Left ventricle myocardium superior (tissue), 1 donor: ENCODE data around the gene SUSD2. TPM values are rescaled to one million over a fixed set of nuclear protein-coding genes. Genes with fewer than 3 reads are reported as not detected.
A peak's percentile ranks its signal among the peaks of the same experiment; 100 is the strongest.
"Not testable (repeated sequence)": the region's sequence is repeated elsewhere in the genome, so short reads cannot be mapped to it uniquely, and the experiment has no call there.

Source experiments
- ATAC-seq: fragments of 200-7000 bp; cut with Tn5 transposase; one replicate; pipeline ENCODE4 v1.9.1; 2020; ENCODE audit warnings: mild to moderate bottlenecking, moderate library complexity
- DNase-seq: peaks from one replicate; pipeline ENCODE4 v3.0.0-alpha.2; 2020
- intact Hi-C: fragments of 100-400 bp; cut with micrococcal nuclease; formaldehyde crosslinking; loops from one replicate; pipeline ENCODE4 v1.11.0; 2022
- long read RNA-seq: library from polyadenylated mRNA; unstranded; transcript quantifications from one replicate; pipeline ENCODE4 v2.0.0, GENCODE V29; 2021
- total RNA-seq: library from RNA; stranded (reverse); fragmentation: NEBNext Ultra II Directional; extraction: Animal tissue kit (Norgen Biotek cat#: 25700); gene quantifications from one replicate; pipeline ENCODE4 v1.2.1, GENCODE V29; 2021
- donor health status: DM: no; HTN: yes; CAD: no; lungs with severe emphysema.

SUSD2 gene, protein sequence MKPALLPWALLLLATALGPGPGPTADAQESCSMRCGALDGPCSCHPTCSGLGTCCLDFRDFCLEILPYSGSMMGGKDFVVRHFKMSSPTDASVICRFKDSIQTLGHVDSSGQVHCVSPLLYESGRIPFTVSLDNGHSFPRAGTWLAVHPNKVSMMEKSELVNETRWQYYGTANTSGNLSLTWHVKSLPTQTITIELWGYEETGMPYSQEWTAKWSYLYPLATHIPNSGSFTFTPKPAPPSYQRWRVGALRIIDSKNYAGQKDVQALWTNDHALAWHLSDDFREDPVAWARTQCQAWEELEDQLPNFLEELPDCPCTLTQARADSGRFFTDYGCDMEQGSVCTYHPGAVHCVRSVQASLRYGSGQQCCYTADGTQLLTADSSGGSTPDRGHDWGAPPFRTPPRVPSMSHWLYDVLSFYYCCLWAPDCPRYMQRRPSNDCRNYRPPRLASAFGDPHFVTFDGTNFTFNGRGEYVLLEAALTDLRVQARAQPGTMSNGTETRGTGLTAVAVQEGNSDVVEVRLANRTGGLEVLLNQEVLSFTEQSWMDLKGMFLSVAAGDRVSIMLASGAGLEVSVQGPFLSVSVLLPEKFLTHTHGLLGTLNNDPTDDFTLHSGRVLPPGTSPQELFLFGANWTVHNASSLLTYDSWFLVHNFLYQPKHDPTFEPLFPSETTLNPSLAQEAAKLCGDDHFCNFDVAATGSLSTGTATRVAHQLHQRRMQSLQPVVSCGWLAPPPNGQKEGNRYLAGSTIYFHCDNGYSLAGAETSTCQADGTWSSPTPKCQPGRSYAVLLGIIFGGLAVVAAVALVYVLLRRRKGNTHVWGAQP
- total RNA-seq: 3.3 TPM
- long read RNA-seq, partial matches to known transcripts: 1 of 1 reads
- long read RNA-seq, other reads (novel, unspliced or antisense): 0 of 1 reads

DNA sequence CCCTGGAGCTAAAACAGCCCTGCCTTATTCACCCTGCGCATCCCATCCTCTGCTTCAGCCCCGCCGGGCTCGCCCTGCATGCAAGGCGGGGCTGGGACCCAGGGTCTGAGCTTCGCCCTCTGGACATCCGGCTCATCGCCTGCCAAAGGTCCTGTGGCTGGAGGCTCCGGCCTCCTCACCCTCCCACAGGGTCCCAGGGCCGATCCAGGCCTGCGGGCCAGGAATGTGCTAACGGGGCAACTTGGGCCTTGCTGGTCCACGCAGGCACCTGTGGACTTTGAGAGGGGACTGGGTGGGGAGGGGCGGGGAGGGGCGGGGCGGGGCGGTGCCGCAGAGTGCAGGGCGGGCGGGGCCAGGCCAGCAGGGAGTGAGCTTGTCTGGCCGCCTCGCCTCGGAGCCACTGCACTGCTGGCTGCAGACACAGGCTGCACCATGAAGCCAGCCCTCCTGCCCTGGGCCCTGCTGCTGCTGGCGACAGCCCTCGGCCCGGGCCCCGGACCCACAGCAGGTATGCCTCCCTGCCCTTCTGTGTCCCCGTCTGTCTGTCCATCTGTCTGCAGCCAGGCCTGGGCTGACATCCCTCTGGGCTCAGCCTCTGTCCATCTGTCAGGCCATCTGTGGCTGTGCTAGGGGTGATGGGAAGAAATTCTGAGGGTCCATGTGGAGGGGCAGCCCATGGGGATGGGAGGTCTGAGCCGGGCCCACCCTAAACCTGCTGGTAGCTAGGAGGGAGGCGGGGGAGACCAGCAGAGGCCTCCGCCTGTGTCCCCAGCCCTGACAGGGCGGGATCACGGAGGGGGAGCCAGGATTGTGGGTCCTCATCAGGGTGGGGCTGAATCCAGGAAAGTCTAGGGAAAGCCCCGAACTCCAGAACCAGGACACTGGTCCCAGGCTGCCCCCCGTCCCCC is at the start of gene SUSD2:
Gene SUSD2 (plus strand): TSS at position 400 of the 908 bp plus-strand sequence. CDS start 33 bp downstream, at position 433.
- peak; percentile 5 for ATAC-seq
- intact Hi-C loops: no loop called here
- peak; percentile 67 for DNase-seq

DNA sequence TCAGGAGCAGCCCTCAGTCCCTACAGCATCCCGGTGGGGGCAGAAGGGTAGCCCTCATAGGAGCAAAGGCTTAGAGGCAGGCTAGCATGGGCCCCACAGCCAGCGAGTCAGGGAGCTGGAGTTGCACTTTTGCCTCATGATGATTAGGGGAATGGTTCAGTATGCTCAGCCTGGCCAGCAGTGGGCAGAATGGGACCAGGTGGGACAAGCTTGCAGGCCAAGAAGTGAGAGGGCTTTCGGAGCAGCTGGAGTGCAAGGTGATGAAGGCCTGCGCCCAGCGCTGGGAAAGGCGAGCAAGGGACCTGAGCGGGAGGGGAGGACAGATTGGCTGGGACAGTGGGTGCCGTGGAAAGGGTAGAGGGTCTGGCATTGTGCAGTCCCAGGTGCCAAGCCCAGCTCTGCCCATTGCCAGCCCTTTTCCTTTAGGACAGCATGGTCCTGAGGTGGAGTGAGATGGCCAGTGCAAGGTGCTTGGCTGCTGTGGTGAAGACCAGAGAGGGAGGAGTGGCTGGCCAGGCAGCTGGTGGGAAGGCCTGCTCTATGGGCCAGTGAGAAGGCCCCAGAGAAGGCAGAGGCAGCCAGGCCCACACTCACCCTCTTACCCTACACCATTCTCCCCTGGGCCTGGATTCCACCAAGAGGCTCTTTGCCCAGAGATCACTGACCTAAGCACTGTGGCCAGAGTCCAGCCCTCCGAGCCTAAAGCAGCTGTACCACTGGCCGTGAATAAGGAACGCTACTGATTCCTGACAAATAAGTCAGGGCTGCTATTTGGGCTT is 47.9 kb upstream of the SUSD2 start:
- DNase-seq (peak; percentile 66), ATAC-seq (peak; percentile 68)
- intact Hi-C loops: no loop called here

DNA sequence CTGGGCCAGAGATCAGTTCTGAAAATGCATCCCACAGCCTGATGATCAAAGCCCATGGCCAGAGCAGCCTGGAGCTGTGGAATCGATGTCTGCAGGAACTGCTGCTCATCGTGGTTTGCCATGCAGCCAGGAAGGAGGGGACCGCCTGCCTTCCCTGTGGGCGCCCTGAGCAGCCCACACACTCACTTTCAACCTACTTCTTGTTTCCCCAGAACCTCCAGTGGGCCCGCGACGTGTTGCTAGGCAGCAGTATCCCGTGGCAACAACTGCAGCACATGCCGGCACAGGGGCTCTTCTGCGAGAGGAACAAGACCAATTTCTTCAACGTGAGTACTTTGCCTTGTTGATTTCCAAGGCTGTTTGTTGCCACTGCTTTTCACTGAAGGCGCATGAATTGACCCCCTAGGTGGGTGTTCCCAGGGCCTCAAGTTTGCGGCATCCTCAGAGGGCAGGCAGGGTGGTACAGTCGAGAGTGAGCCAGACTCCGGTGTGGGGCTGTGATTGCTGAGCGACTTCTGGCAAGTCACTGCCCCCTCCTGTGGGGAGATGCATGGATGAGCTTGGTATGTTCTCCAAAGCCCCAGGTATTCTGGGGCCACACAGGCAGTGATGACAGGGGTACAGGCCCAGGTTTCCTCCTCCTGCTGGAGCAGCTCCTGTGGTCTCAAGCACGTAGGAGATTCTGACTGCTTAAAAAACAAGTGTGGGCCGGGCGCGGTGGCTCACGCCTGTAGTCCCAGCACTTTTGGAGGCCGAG is 47.0 kb upstream of the SUSD2 start:
- intact Hi-C loops: no loop called here
- no peak for ATAC-seq
- peak; percentile 66 for DNase-seq

DNA sequence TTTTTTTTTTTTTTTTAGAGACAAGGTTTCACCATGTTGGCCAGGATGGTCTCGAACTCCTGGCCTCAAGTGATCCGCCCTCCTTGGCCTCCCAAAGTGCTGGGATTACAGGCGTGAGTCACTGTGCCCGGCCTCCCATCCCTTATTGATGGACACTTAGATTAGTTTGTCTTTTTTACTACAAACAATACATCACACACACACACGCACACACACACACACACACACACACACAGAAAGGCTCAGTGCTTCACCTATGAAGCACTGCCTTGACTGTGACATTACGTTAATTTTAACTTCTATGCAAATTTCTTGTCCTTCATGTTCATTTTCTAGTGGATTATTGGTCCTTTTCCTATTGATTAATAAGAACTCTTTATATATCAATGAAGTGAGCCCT is 44.8 kb upstream of the SUSD2 start:
- intact Hi-C loops, ATAC-seq: not testable (repeated sequence)
- peak; percentile 3 for DNase-seq

DNA sequence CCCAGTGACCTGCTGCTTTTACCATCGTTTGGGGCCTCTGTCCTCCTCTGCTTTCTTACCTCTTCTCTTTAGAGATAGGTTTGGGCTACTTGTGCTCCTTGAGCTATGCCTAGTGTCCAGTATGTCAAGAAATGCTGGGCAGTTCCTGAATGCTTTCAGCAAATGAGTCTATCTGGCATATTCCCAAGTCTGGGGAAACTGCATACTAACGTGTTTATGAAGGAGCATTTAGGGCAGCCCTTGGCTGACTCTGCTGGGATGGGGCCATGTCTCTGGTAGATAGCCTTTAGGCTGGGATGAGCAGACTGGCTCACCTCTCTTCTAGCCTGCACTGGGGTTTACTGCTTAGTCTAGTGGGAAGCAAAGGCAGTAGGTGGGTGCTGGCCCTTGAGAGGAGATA is 43.7 kb upstream of the SUSD2 start:
- ATAC-seq (no peak), DNase-seq (no peak)
- intact Hi-C loops: no loop called here

DNA sequence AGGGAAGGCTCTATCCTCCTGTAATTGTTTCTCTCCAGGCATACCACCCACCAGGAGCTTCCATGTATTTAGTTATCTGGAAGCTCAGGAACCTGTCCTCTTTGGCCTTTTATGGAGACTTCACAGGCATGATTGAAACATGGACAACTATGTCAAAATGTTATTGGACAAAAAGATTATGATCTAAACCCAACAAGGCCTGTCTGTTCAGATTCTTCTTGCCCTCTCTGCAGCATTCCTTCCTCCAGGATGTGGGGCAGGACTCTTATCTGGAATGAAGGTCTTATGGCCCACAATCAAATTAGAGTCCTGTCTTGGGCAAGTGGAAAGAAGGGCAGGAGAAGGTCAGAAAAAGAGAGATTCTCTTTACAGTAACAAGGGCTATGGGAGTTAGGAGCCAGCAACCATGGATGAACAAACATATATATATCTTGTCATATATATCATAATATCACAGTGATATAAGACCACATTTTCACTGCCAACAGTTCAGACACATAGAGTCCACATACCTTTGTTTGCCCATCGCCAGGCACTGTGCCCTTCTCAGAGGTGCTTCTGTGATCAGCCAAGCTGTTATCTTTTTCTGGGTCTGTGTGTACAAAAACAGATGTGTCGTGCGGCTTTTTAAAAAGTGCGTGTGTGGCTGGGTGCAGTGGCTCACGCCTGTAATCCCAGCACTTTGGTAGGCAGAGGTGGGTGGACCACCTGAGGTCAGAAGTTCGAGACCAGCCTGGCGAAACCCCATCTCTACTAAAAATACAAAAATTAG is 42.5 kb upstream of the SUSD2 start:
- ATAC-seq (peak; percentile 20), DNase-seq (no peak)
- intact Hi-C loops: no loop called here

DNA sequence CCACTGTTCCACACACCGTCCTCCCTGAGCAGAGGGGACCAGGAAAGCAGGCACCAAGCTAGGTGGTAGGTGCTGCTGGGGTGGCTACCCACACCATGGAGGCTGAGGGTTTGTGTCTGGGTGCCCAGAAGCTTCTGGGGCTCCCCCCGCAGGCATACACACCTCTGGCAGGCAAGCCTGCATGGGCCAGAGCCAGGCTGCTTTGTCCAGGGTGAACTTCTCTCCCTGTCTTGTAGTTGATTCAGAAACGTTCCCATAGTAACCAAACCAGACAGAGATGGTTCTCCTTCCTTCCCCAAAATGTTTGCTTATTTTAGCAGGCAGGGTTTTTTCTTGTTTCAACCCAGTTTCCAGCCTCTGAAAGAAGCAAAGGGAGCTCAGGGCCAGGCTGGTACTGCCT is 40.9 kb upstream of the SUSD2 start:
- peak; percentile 61 for DNase-seq
- intact Hi-C loops: no loop called here
- ATAC-seq: peak; percentile 27

DNA sequence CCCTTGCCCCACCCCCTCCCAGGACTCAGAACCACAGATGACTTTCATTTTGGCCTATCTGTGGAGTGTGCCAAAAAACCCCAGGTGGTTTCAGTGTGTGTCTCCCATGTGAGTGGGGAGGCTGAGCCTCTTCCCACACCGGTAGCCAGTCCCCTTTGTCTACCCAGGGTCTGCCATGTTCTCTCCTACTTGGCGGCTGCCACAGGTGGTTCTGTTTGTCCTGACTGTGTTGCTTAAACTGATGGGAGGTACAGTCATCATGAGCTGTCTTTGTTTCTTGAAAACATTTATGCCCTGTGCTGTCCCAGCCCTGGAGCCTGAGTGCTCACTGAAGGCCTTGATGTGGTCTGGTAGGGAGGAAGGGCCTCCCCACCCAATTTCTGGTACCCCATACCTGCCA is 39.7 kb upstream of the SUSD2 start:
- DNase-seq: no peak
- intact Hi-C loops: no loop called here
- no peak for ATAC-seq

DNA sequence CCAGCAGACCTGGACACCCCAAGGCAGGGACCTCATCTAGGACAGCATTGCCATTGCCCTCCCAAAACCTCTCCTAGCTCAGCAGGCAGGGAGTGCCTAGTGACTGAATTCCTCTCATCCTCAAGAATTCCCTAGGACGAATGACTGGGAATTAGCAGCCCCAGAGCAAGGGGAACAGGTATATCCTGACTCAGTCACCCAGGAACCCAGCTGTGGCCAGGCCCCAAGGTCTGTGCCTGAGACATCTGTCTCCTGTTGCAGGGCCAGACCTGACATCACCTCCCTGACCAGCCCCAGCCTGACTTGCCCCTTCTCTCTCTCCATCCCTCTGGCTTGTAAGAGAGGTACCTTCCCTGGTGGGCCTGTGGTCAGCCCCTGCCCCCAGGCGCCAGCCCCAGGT is 39.0 kb upstream of the SUSD2 start:
- no peak for DNase-seq
- intact Hi-C loops: no loop called here
- no peak for ATAC-seq

DNA sequence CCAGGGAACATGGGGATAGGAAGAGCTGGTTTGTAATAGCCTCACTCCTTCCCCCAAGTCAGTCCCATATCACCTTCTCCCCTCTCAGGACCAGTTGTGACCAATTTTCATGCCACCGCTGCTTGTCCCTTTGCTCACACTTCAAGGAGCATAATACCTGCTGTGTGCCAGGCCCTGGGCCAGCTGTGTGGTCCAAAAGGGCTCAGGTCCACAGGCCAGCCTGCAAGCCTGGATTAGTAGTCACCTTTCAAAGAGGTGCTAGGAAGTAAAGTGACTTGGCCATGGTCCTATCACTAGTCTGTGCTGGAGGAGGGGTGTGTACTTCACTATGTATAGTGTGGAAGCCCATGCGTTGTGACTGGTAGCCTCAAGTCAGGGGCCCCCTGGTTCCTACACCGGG is 38.5 kb upstream of the SUSD2 start:
- DNase-seq (no peak), ATAC-seq (no peak)
- intact Hi-C loops: no loop called here

DNA sequence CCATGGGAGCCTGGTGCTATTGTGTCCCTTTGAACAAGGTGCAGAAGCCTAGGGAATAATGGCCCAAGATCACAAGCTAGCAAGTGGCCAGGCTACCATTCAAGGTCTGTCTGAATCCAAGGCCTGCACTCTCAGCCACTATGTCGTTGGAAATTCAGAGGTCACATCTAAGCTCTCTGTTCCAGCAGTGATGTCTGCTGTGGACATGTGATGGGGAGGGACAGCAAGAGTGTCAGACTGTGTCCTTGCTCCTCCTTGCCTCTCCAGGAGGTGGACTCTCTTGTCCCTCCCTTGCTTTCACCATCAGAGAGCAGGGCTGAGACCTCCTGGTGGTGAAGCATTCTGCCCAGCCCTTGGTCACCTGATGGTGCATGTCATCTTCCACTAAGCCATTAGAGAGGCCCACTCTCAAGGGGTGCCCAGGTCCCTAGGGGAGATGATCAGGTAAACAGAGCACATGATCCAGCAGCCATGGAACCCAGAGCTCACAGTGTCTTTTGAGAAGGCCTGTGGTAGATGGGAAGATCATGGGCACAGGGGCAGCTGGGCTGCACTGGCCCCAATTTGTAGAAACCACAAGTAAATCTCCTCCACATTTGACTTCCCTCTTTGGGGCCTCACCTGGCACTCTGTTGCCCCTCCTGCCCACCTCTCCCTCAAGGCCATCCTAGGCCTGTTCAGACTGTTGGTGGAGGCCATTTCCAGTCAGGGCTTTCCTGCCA is 37.1 kb upstream of the SUSD2 start:
- DNase-seq (no peak), ATAC-seq (no peak)
- intact Hi-C loops: no loop called here

DNA sequence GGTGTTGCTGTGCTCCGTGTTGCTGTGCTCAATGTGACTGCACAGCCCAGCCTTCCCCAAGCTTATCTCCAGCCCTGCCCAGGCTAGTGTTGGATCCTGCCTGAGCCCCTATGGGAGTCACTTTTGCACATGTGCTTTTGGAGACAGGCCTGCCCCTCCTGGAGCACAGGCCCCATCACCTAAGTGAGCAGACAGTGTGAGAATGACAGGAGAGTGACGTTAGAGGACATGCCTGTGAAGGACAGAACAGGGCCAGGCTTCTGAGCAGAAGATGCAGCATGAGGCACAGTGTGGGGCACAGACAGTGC is 36.6 kb upstream of the SUSD2 start:
- ATAC-seq: peak; percentile 72
- intact Hi-C loops: no loop called here
- DNase-seq: peak; percentile 62

DNA sequence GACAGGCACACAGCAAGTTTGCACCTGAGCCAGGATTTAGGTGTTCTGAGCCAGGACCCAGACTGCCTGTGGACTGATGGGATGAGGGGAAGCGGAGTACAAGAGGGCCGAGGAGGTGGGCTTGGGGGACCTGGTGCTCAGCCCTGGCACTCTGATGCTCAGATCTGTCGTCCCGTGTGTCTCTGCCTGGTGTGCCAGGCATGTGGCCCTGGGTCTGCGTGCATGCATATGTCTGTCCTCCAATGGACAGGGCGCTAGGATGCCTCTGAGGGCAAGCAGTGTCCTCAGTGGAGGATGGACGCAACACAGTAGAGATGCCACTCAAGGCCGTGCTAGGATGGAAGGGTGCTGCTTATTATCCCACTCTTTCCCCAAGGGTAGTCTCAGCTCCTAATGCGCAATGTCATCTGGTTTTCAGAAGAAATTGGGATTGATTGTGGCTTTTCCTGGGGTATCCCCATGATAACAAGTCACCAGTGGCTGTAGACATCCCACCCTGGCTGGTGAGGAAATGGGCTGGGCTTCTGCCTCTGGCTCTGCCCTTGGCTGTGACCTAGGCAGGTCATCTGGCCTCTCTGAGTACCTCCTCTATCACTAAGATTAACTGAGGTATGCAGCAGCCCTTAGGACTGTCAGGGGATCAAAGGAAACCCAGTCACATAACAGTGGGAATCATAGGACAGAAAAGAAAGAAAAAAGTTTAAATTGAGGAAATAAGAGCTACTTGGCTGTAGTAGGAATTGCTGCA is 35.7 kb upstream of the SUSD2 start:
- ATAC-seq: peak; percentile 57
- DNase-seq: no peak
- intact Hi-C loops: no loop called here

DNA sequence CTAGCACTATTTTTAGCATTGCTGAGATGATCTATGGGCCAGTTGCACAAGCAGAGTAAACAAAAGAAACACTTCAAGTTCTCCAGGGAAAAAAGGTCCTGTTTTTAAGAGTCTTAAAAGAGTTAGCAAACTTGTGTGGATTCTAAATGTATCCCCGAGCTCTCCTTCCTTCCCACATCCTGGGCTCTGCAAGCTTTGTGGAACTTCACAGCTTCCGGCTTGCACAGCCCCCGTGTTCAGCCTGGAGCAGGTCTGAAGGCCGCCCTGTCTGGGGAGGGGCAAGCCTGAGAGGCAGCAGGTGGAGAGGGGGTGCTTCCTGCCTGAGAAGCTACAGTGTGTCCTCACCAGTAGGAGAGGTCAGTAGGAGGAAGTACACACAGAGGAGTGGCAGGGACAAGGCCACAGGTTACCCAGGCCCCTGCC is 35.1 kb upstream of the SUSD2 start:
- peak; percentile 48 for ATAC-seq
- DNase-seq: peak; percentile 57
- intact Hi-C loops: no loop called here

DNA sequence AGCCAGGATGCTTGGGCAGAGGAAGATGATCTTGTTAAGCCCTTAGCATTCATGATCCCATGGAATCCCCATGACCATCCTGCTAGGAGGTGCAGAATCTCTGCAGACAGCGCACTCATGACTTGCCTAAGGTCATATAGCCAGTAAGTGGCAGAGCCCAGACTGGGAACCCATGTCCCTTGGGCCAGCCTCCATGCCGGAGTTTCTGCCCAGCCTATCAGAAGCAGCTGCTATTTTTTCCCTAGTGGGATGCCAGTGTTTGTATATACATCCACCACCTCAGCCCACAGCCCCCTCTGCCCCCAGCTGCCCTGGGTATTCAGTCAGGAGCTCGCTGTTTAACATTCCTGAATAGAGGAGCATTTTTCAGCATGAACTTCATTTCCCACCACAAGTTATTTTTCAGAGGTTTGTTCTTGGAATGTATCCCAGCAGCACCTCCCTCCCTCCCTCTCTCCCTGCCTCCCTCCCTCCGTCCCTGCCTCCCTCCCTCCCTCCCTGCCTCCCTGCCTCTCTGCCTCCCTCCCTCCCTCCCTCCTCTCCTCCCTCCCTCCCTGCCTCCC is 34.4 kb upstream of the SUSD2 start:
- intact Hi-C loops: no loop called here
- DNase-seq: peak; percentile 63
- ATAC-seq: peak; percentile 56

DNA sequence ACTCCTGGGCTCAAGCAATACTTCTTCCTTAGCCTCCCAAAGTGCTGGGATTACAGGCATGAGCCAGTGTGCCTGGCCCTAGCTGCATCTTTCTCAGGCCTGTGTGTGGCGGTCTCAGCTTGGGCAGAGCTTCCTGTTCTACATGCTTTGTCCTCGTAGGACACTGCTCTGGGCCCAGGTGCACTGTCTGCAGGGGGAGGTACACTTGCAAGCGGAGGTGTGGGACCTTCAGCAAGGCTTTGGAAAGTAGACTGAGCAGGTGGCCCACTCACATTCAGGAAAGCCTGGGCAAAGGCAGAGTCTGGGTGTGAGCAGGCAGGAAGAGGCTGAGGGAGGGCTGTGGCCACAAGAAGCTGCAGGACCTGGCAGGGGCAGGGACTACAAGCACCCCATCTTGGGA is 33.6 kb upstream of the SUSD2 start:
- ATAC-seq (no peak), DNase-seq (no peak)
- intact Hi-C loops: no loop called here
